Measurements from ENCODE around the gene OVOL2.
"Not testable (repeated sequence)": the region's sequence is repeated elsewhere in the genome, so short reads cannot be mapped to it uniquely, and the experiment has no call there.

The OVOL2 gene

DNA sequence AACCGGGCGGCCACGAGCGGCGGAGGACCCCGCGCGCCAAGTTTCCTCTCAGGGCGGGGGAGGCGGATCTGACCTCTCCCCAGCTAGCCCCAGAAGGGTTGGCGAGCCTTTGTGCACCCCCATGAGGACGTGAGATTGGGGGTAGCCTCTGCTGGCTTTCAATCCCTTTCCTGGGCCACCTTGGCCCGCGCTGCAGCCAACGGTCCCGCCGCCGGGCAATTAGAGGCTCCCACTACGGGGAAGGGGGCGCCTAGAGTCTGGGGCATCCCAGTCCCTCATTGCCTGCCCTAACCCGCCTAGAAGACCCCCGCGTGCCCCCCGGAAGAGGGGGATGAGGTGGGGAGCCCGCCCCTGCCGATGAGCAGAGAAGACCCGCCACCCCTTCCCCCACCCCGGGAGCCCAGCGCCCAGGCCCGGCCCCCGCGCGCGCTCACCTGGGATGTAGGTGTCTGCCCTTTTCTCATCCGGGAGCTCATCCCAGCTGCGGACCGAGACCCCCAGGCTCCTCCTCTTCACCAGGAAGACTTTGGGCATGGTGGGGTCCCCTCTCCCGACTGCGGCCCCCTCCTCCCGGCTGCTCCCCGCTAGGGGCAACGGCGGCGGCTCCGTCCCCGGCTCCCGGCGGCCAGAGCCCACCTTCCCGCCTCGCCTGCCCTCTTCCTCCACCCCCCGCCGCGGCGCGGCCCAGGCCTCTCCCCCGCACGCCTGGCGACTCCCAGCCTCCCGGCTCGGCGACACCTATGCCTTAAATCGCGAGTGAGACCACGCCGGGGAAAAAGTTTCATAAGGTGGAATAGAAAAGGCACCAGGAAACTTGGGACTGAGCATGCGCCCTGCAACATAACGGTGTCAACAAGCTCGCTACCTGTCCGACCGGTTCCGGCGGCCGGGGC, at the start of gene OVOL2:
OVOL2 (minus strand) TSS at position 816 of the 893 bp plus-strand sequence; CDS start at position 534, 282 bp downstream.
- no peak for DNase-seq (ENCODE audit: low read depth, low spot score)
- POLR2A ChIA-PET = no interaction called here
- TF ChIP-seq, protein P1, sequence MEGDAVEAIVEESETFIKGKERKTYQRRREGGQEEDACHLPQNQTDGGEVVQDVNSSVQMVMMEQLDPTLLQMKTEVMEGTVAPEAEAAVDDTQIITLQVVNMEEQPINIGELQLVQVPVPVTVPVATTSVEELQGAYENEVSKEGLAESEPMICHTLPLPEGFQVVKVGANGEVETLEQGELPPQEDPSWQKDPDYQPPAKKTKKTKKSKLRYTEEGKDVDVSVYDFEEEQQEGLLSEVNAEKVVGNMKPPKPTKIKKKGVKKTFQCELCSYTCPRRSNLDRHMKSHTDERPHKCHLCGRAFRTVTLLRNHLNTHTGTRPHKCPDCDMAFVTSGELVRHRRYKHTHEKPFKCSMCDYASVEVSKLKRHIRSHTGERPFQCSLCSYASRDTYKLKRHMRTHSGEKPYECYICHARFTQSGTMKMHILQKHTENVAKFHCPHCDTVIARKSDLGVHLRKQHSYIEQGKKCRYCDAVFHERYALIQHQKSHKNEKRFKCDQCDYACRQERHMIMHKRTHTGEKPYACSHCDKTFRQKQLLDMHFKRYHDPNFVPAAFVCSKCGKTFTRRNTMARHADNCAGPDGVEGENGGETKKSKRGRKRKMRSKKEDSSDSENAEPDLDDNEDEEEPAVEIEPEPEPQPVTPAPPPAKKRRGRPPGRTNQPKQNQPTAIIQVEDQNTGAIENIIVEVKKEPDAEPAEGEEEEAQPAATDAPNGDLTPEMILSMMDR (IDR thresholded peaks at IDR 0.05; ENCODE audit: insufficient read depth, low read length, missing control alignments) = no peak
- CTCF ChIA-PET = no interaction called here
- H3K4me3 ChIP-seq (ENCODE audit: low read depth, low read length) = no peak within 1 kb of the TSS

DNA sequence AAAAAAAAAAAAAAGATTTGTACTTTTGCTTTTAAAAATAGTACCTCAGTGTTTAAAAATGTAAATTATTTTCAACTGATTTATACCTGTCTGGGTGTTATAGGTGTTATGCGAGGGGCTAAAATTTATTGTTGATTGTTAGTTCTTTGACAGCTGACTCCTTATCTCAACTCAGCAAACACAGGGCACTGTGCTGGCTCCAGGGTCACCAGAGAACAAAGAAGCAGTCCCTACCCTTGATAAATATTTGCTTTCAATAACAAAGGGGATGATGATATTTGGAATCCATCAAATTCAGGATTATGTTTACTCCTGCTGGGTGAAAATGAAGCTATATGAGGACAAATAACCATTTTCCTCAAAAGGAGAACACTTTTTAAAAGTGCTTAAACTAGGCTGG, 45.8 kb upstream of the OVOL2 start:
- no peak for DNase-seq (ENCODE audit: low read depth, low spot score)
- TF ChIP-seq, protein P1 (IDR thresholded peaks at IDR 0.05; ENCODE audit: insufficient read depth, low read length, missing control alignments) = no peak
- ChIA-PET CTCF (no interaction called here), POLR2A (no interaction called here)
- no peak overlapping the region for H3K4me3 ChIP-seq (ENCODE audit: low read depth, low read length)

GRCh38 chr20:18101125-18101810, 43.6 kb upstream of the OVOL2 start:
- CTCF ChIA-PET = no interaction called here

GRCh38 chr20:18100569-18100968, 42.9 kb upstream of the OVOL2 start:
- H3K4me3 ChIP-seq (ENCODE audit: low read depth, low read length); CTCF ChIA-PET; DNase-seq (ENCODE audit: low read depth, low spot score); POLR2A ChIA-PET: not testable (repeated sequence)

More at GRCh38 chr20:18101125-18101810, 43.6 kb upstream of the OVOL2 start:
- H3K4me3 ChIP-seq (ENCODE audit: low read depth, low read length) = no peak overlapping the region
- POLR2A ChIA-PET = no interaction called here
- DNase-seq (ENCODE audit: low read depth, low spot score) = no peak
- TF ChIP-seq, protein P1 (IDR thresholded peaks at IDR 0.05; ENCODE audit: insufficient read depth, low read length, missing control alignments) = no peak

- CTCF ChIA-PET = no interaction called here
- DNase-seq (ENCODE audit: low read depth, low spot score) = no peak
- TF ChIP-seq, protein P1 (IDR thresholded peaks at IDR 0.05; ENCODE audit: insufficient read depth, low read length, missing control alignments) = no peak
- no peak overlapping the region for H3K4me3 ChIP-seq (ENCODE audit: low read depth, low read length)
- POLR2A ChIA-PET = no interaction called here
Observed at GRCh38 chr20:18094191-18094590, 36.5 kb upstream of the OVOL2 start.

DNA sequence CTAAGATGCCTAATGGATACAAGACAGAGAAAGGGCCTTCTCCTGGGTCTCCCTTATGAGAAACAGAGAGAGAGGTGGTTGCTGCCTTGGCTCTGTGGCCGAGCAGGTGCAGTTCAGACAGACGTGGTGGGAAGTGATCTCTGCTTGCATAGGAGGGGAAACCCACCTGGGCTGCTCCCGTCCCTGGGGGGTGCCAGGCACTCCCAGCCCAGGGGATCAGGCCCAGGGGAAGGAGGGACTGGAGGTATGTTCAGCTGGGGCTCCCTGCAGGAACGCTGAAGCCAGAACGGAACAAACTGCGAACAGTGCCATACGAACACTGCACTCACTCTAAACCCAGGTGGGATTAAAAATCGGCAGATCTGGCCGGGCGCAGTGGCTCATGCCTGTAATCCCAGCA, 35.7 kb upstream of the OVOL2 start:
- TF ChIP-seq, protein P1 (IDR thresholded peaks at IDR 0.05; ENCODE audit: insufficient read depth, low read length, missing control alignments) = no peak
- ChIA-PET CTCF (no interaction called here), POLR2A (no interaction called here)
- no peak overlapping the region for H3K4me3 ChIP-seq (ENCODE audit: low read depth, low read length)
- DNase-seq (ENCODE audit: low read depth, low spot score) = no peak
